ENCODE measurements around the gene FBXW11. TPM values are rescaled to one million over a fixed set of nuclear protein-coding genes. Genes with fewer than 3 reads are reported as not detected.

FBXW11 gene
- total and polyA plus RNA-seq, 11 donors, result 7.8 to 110 (median 83.0) TPM

DNA sequence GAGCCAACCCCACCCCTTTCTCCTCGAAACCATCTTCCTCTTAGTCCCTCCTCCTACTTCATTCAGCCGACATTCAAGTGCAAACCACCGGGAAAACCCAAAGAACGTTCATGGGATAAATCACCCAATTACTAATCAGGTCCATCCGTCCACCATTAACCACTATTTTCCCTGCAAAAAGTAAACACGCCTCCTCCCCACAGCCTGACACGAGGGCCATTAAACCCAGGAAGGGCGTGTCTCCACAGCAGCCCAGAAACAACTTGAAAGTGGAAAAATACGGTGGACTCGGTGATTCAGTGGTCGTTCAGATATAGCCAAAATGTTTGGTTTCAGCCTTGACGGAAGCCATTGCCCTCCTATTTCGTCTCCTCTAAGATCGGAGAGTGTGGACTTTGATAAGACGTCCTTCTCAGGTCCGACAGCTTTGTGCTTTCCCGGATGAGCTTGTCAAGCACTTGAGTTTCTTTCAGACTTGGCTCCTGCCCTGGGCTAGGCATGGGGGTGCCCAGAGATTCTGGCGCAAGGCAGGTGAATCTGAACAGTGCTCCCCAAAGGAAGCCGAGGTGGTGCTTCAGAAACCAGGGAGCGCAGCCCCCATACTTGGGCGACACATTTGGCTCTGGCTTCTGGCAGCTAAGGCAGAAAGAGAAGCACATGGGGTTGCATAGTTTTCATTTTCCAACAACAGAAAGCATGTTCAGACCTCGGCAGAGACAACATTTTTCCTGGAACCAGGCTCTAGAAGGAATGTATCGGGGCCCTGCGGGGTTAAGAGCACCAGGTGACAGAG lies 164.3 kb downstream of the FBXW11 start:
- DNase-seq (peak in 1 of 5 donors; percentile 40), ATAC-seq (peak in 2 of 4 donors; percentile 27 to 28)
- Histone ChIP-seq H3K4me3 (peak overlapping the region in 3 of 12 donors; percentile 7 to 30 (median 27)), H3K27ac (no peak overlapping the region), H3K36me3 (no peaks in the 10 kb centered on the region), H3K9me3 (no peaks in the 10 kb centered on the region), H3K4me1 (peaks cover 0 to 28% (median 9%) of the 10 kb centered on the region in 12 donors), H3K27me3 (no peaks in the 10 kb centered on the region)
- WGBS, 4 donors, result 59 to 61% (median 61%) methylated on average over 23 to 24 of the region's 24 CpGs
- intact Hi-C loops (cut with DNase I), result loop anchor here in 3 of 10 donors (5.0 to 10.0 kb wide), 5 partner anchors 97 to 427 kb away; partner anchors contain the start of gene FGF18 (in 1 of the 3)
- TF ChIP-seq POLR2A (IDR thresholded peaks at IDR 0.05), result no peak
- TF ChIP-seq, protein P1, sequence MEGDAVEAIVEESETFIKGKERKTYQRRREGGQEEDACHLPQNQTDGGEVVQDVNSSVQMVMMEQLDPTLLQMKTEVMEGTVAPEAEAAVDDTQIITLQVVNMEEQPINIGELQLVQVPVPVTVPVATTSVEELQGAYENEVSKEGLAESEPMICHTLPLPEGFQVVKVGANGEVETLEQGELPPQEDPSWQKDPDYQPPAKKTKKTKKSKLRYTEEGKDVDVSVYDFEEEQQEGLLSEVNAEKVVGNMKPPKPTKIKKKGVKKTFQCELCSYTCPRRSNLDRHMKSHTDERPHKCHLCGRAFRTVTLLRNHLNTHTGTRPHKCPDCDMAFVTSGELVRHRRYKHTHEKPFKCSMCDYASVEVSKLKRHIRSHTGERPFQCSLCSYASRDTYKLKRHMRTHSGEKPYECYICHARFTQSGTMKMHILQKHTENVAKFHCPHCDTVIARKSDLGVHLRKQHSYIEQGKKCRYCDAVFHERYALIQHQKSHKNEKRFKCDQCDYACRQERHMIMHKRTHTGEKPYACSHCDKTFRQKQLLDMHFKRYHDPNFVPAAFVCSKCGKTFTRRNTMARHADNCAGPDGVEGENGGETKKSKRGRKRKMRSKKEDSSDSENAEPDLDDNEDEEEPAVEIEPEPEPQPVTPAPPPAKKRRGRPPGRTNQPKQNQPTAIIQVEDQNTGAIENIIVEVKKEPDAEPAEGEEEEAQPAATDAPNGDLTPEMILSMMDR (IDR thresholded peaks at IDR 0.05), result no peak

DNA sequence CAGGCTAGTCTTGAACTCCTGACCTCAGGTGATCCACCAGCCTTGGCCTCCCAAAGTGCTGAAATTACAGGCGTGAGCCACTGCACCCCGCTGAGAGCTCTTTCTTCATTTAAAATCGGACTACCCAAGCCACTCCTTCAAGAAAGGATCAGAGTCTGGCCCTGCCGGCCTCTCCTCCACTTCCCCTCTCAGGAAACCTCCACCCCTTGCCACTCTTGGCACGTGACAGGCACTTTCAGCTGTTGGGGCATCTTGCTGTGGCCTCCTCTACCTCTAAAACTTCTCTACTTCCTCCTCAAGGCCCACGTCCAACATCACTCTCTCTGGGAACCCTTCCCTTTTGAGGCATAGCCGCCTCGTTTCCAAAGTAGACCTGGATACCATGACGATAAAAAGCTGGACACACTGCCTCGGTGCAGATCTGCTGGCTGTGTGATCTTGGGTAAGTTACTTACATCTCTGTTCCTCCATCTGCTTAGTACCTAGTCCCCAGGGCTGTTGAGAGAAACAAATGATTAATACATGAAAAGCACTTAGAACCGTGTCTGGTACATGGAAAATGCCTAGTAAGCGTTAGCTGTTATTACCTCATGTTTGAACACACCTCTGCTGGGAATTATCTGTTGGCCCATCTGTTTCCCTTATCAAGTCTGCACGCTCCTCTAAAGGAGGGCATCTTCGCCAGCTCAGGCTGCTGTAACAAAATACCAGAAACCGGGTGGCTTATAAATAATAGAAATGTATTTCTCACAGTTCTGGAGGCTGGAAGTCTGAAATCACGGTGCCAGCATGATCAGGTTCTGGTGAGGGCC lies 165.5 kb downstream of the FBXW11 start:
- intact Hi-C loops (cut with DNase I), result loop anchor here in 3 of 10 donors (5.0 to 10.0 kb wide), 5 partner anchors 96 to 426 kb away; partner anchors contain the start of gene FGF18 (in 1 of the 3)
- 81 to 89% (median 86%) methylated on average over 16 of the region's 16 CpGs for WGBS, 4 donors
- Histone ChIP-seq H3K4me1 (peaks cover 0 to 28% (median 9%) of the 10 kb centered on the region in 12 donors), H3K36me3 (no peaks in the 10 kb centered on the region), H3K27ac (no peak overlapping the region), H3K9me3 (no peaks in the 10 kb centered on the region), H3K4me3 (no peak overlapping the region), H3K27me3 (no peaks in the 10 kb centered on the region)
- no peak for DNase-seq
- TF ChIP-seq, protein P1 (IDR thresholded peaks at IDR 0.05), result no peak
- no peak for TF ChIP-seq POLR2A (IDR thresholded peaks at IDR 0.05)
- no peak for ATAC-seq

DNA sequence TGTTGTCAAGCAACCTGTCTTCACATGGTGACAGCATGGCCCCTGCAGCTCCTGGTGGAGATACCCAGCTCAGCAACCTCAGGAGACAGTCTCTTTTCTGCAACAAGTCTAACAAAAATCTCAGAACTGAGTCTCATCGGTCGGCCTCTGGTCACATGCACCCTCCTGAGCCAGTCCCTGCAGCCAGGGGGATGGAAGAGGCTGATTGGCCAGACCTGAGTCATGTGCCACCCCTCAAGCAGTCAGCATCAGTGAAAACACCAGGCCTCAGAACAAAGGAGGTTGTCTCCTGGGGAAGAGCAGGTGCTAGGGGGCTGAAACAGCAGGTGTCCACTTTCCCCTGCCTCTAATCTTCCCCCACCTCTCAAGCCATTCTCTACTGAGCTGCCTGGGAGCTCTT lies 166.4 kb downstream of the FBXW11 start:
- H3K4me1 ChIP-seq, result peaks cover 0 to 21% (median 9%) of the 10 kb centered on the region in 12 donors
- no peak for DNase-seq
- no peaks in the 10 kb centered on the region for H3K36me3 ChIP-seq
- no peak for TF ChIP-seq POLR2A (IDR thresholded peaks at IDR 0.05)
- TF ChIP-seq, protein P1 (IDR thresholded peaks at IDR 0.05), result no peak
- intact Hi-C loops (cut with DNase I), result loop anchor here in 3 of 10 donors (5.0 to 10.0 kb wide), 5 partner anchors 95 to 425 kb away; partner anchors contain the start of gene FGF18 (in 1 of the 3)
- no peak for ATAC-seq
- no peaks in the 10 kb centered on the region for H3K9me3 ChIP-seq
- no peaks in the 10 kb centered on the region for H3K27me3 ChIP-seq
- H3K27ac ChIP-seq, result no peak overlapping the region
- WGBS, 4 donors, result 49 to 50% (median 50%) methylated on average over 2 of the region's 2 CpGs
- H3K4me3 ChIP-seq, result no peak overlapping the region

DNA sequence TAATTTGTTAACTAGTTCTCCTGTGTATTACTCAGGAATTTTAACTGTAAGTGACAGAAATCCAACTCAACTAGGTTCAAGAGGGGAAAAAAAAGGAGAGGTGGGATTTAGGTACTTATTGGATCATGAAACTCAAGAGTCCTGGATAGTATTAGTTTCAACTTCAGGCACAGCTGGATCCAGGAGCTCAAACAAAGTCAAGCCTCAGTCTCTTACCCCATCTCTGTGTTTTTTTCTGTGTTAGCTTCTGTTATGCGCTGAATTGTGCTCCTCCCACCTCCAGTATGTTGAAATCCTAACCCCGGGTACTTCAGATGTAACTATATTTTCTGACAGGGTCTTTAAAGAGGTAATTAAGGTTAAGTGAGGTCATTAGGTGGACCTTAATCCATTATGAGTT lies 167.3 kb downstream of the FBXW11 start:
- TF ChIP-seq, protein P1 (IDR thresholded peaks at IDR 0.05), result no peak
- TF ChIP-seq POLR2A (IDR thresholded peaks at IDR 0.05), result no peak
- DNase-seq, result no peak
- no peaks in the 10 kb centered on the region for H3K36me3 ChIP-seq
- H3K4me3 ChIP-seq, result no peak overlapping the region
- peaks cover 0 to 19% (median 9%) of the 10 kb centered on the region in 12 donors for H3K4me1 ChIP-seq
- intact Hi-C loops (cut with DNase I), result no loop called here
- no peaks in the 10 kb centered on the region for H3K27me3 ChIP-seq
- WGBS, 4 donors, result 86 to 98% (median 91%) methylated on average over 2 of the region's 2 CpGs
- no peak overlapping the region for H3K27ac ChIP-seq
- no peak for ATAC-seq
- peaks cover 0 to 1% (median 0%) of the 10 kb centered on the region in 12 donors for H3K9me3 ChIP-seq

Measured in heart left ventricle (tissue), 16 donors.